ENCODE data around the gene RRM1.
"Not testable (repeated sequence)": the region's sequence is repeated elsewhere in the genome, so short reads cannot be mapped to it uniquely, and the experiment has no call there.

RRM1 gene

GRCh38 chr11:4049006-4049405, 45.6 kb upstream of the RRM1 start:
- H3K4me3 ChIP-seq (ENCODE audit: low read depth, low read length, poor library complexity, severe bottlenecking), result no peak overlapping the region
- no peak overlapping the region for H3K4me2 ChIP-seq (ENCODE audit: low read length)
- TF ChIP-seq EZH2 (IDR thresholded peaks at IDR 0.05; ENCODE audit: borderline replicate concordance, low read length), result no peak
- TF ChIP-seq, protein P1, sequence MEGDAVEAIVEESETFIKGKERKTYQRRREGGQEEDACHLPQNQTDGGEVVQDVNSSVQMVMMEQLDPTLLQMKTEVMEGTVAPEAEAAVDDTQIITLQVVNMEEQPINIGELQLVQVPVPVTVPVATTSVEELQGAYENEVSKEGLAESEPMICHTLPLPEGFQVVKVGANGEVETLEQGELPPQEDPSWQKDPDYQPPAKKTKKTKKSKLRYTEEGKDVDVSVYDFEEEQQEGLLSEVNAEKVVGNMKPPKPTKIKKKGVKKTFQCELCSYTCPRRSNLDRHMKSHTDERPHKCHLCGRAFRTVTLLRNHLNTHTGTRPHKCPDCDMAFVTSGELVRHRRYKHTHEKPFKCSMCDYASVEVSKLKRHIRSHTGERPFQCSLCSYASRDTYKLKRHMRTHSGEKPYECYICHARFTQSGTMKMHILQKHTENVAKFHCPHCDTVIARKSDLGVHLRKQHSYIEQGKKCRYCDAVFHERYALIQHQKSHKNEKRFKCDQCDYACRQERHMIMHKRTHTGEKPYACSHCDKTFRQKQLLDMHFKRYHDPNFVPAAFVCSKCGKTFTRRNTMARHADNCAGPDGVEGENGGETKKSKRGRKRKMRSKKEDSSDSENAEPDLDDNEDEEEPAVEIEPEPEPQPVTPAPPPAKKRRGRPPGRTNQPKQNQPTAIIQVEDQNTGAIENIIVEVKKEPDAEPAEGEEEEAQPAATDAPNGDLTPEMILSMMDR (IDR thresholded peaks at IDR 0.05; ENCODE audit: low read length), result no peak

DNA sequence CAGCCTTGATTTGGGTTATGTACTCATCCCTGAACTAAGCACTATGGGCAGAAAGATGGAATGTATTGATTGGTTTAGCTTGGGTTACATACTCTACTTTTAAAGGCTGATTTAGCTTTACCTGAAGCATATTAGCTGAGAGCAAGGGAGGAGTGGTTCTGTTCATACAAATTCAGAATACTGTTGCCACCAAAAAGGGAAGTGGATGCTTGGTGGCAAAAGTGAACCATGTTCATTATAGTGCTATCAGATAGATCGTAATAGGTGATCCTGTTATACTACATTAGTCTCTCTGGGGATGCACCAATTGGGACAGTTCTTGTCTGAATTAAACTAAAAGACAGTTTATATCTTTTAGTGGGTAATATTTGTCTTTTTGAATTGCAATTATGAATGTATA, 44.5 kb upstream of the RRM1 start:
- TF ChIP-seq, protein P1 (IDR thresholded peaks at IDR 0.05; ENCODE audit: low read length), result no peak
- no peak for TF ChIP-seq EZH2 (IDR thresholded peaks at IDR 0.05; ENCODE audit: borderline replicate concordance, low read length)
- Histone ChIP-seq H3K9ac (ENCODE audit: low read length) (no peak overlapping the region), H3K27me3 (ENCODE audit: insufficient read depth, low read length) (no peaks in the 10 kb centered on the region), H3K9me3 (ENCODE audit: low read length) (no peaks in the 10 kb centered on the region), H3K27ac (ENCODE audit: low read depth, low read length, poor library complexity, severe bottlenecking) (no peak overlapping the region), H3K4me3 (ENCODE audit: low read depth, low read length, poor library complexity, severe bottlenecking) (no peak overlapping the region), H3K4me2 (ENCODE audit: low read length) (no peak overlapping the region), H3K36me3 (ENCODE audit: insufficient read depth, low read length) (no peaks in the 10 kb centered on the region), H4K20me1 (ENCODE audit: insufficient read depth, low read length) (no peaks in the 10 kb centered on the region), H2AFZ (ENCODE audit: low read length) (no peak overlapping the region), H3K4me1 (ENCODE audit: insufficient read depth, low read length, severe bottlenecking) (no peaks in the 10 kb centered on the region), H3F3A (ENCODE audit: insufficient read depth, low read length) (no peaks in the 10 kb centered on the region), H3K9me2 (ENCODE audit: low read depth, low read length) (no peaks in the 10 kb centered on the region), H3K79me2 (ENCODE audit: insufficient read depth, low read length) (no peaks in the 10 kb centered on the region)

More at GRCh38 chr11:4049006-4049405, 45.6 kb upstream of the RRM1 start:
- H4K20me1 ChIP-seq (ENCODE audit: insufficient read depth, low read length), result no peaks in the 10 kb centered on the region
- no peaks in the 10 kb centered on the region for H3K27me3 ChIP-seq (ENCODE audit: insufficient read depth, low read length)
- no peaks in the 10 kb centered on the region for H3F3A ChIP-seq (ENCODE audit: insufficient read depth, low read length)
- H3K27ac ChIP-seq (ENCODE audit: low read depth, low read length, poor library complexity, severe bottlenecking), result no peak overlapping the region
- no peak overlapping the region for H2AFZ ChIP-seq (ENCODE audit: low read length)
- no peaks in the 10 kb centered on the region for H3K79me2 ChIP-seq (ENCODE audit: insufficient read depth, low read length)
- no peaks in the 10 kb centered on the region for H3K4me1 ChIP-seq (ENCODE audit: insufficient read depth, low read length, severe bottlenecking)
- no peaks in the 10 kb centered on the region for H3K36me3 ChIP-seq (ENCODE audit: insufficient read depth, low read length)
- H3K9me3 ChIP-seq (ENCODE audit: low read length), result no peaks in the 10 kb centered on the region
- no peaks in the 10 kb centered on the region for H3K9me2 ChIP-seq (ENCODE audit: low read depth, low read length)
- H3K9ac ChIP-seq (ENCODE audit: low read length), result no peak overlapping the region

- H3K36me3 ChIP-seq (ENCODE audit: insufficient read depth, low read length), result peaks cover 13% of the 10 kb centered on the region; the same call in 1 of the 2 replicates
- H3K79me2 ChIP-seq (ENCODE audit: insufficient read depth, low read length); H3K4me2 ChIP-seq (ENCODE audit: low read length); H2AFZ ChIP-seq (ENCODE audit: low read length); H3K27ac ChIP-seq (ENCODE audit: low read depth, low read length, poor library complexity, severe bottlenecking); H4K20me1 ChIP-seq (ENCODE audit: insufficient read depth, low read length); H3K27me3 ChIP-seq (ENCODE audit: insufficient read depth, low read length); H3K9ac ChIP-seq (ENCODE audit: low read length); H3F3A ChIP-seq (ENCODE audit: insufficient read depth, low read length); H3K9me3 ChIP-seq (ENCODE audit: low read length); H3K4me3 ChIP-seq (ENCODE audit: low read depth, low read length, poor library complexity, severe bottlenecking); H3K9me2 ChIP-seq (ENCODE audit: low read depth, low read length): not testable (repeated sequence)
- H3K4me1 ChIP-seq (ENCODE audit: insufficient read depth, low read length, severe bottlenecking), result peaks cover 12% of the 10 kb centered on the region
Observed at GRCh38 chr11:4053200-4053599, 41.4 kb upstream of the RRM1 start.

DNA sequence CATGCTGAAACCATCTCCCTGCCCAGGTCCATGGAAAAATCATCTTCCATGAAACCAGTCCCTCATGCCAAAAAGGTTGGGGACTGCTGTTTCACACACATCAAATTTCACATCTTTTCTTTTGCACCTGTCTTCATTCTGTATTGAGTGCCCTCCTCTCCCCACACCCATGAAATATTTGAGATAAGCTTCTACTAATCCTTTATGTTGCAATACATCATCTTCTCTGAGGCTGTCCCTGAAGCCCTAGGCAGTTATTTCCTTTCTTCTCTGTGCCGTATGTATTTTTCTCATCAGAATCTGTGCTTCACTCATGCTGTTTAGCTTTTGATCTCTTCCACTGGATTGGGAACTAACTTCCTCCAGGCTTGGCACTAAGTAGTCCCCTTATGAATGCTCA, 40.0 kb upstream of the RRM1 start:
- Histone ChIP-seq H3K4me3 (ENCODE audit: low read depth, low read length, poor library complexity, severe bottlenecking) (no peak overlapping the region), H3K9ac (ENCODE audit: low read length) (no peak overlapping the region), H3K36me3 (ENCODE audit: insufficient read depth, low read length) (peaks cover 22% of the 10 kb centered on the region; the same call in 1 of the 2 replicates), H3K79me2 (ENCODE audit: insufficient read depth, low read length) (no peaks in the 10 kb centered on the region), H3K9me3 (ENCODE audit: low read length) (no peaks in the 10 kb centered on the region), H3K27me3 (ENCODE audit: insufficient read depth, low read length) (no peaks in the 10 kb centered on the region), H4K20me1 (ENCODE audit: insufficient read depth, low read length) (no peaks in the 10 kb centered on the region), H3K9me2 (ENCODE audit: low read depth, low read length) (no peaks in the 10 kb centered on the region), H3K4me2 (ENCODE audit: low read length) (no peak overlapping the region), H3K27ac (ENCODE audit: low read depth, low read length, poor library complexity, severe bottlenecking) (no peak overlapping the region), H3K4me1 (ENCODE audit: insufficient read depth, low read length, severe bottlenecking) (peaks cover 16% of the 10 kb centered on the region), H3F3A (ENCODE audit: insufficient read depth, low read length) (no peaks in the 10 kb centered on the region), H2AFZ (ENCODE audit: low read length) (no peak overlapping the region)
- no peak for TF ChIP-seq EZH2 (IDR thresholded peaks at IDR 0.05; ENCODE audit: borderline replicate concordance, low read length)
- TF ChIP-seq, protein P1 (IDR thresholded peaks at IDR 0.05; ENCODE audit: low read length), result no peak
